OCI-LY1 (cell line): Measurements from ENCODE around the gene TROAP.

Experiments
- H2AFZ ChIP-seq: fragments of 200-600 bp; sonication (generic), shearing (Covaris generic); 2 replicates; pipeline ENCODE4 v1.6.0; 2014; ENCODE audit warnings: antibody characterized with exemption, mild to moderate bottlenecking, low read length
- H3F3A ChIP-seq: fragments of 200-600 bp; sonication (generic), shearing (Covaris generic); 2 replicates; pipeline ENCODE4 v1.6.0; 2014; ENCODE audit warnings: mild to moderate bottlenecking, antibody characterized with exemption, low read length, moderate library complexity; ENCODE audit not compliant: insufficient read depth
- H3K27ac ChIP-seq: fragments of 200-600 bp; sonication (generic); 2 replicates; pipeline ENCODE4 v1.5.1; 2014; ENCODE audit warnings: low read length, mixed run types, mild to moderate bottlenecking, low read depth; ENCODE audit not compliant: poor library complexity, severe bottlenecking
- H3K27me3 ChIP-seq: fragments of 200-600 bp; sonication (generic); 2 replicates; pipeline ENCODE4 v1.6.0; 2014; ENCODE audit warnings: antibody characterized with exemption, mild to moderate bottlenecking, low read length, moderate library complexity; ENCODE audit not compliant: insufficient read depth
- H3K36me3 ChIP-seq: fragments of 200-600 bp; sonication (generic); 2 replicates; pipeline ENCODE4 v1.6.1; 2014; ENCODE audit warnings: mild to moderate bottlenecking, antibody characterized with exemption, low read length, moderate library complexity, mixed read lengths; ENCODE audit not compliant: insufficient read depth
- H3K4me1 ChIP-seq: fragments of 200-600 bp; sonication (generic); 2 replicates; pipeline ENCODE4 v1.5.1; 2014; ENCODE audit warnings: mild to moderate bottlenecking, low read length, moderate library complexity; ENCODE audit not compliant: insufficient read depth, severe bottlenecking
- H3K4me2 ChIP-seq: fragments of 200-600 bp; sonication (generic), shearing (Covaris generic); 2 replicates; pipeline ENCODE4 v1.6.1; 2014; ENCODE audit warnings: low read length
- H3K4me3 ChIP-seq: fragments of 200-600 bp; sonication (generic); 2 replicates; pipeline ENCODE4 v1.5.1; 2014; ENCODE audit warnings: low read length, low read depth, mild to moderate bottlenecking, mixed read lengths; ENCODE audit not compliant: poor library complexity, severe bottlenecking
- H3K79me2 ChIP-seq: fragments of 200-600 bp; shearing (Covaris generic); 2 replicates; pipeline ENCODE4 v1.6.1; 2016; ENCODE audit warnings: mixed run types, low read length, mixed read lengths; ENCODE audit not compliant: insufficient read depth
- H3K9ac ChIP-seq: fragments of 200-600 bp; sonication (generic), shearing (Covaris generic); 2 replicates; pipeline ENCODE4 v1.6.1; 2014; ENCODE audit warnings: mild to moderate bottlenecking, low read length, mixed read lengths
- H3K9me2 ChIP-seq: fragments of 200-600 bp; sonication (generic), shearing (Covaris generic); 2 replicates; pipeline ENCODE4 v1.6.1; 2014; ENCODE audit warnings: low read depth, mild to moderate bottlenecking, low read length, mixed read lengths
- H3K9me3 ChIP-seq: fragments of 200-600 bp; shearing (Covaris generic); 2 replicates; pipeline ENCODE4 v1.6.1; 2014; ENCODE audit warnings: low read length, mixed read lengths
- H4K20me1 ChIP-seq: fragments of 200-600 bp; sonication (generic), shearing (Covaris generic); 2 replicates; pipeline ENCODE4 v1.6.0; 2016; ENCODE audit warnings: mild to moderate bottlenecking, low read length; ENCODE audit not compliant: insufficient read depth
- CTCF ChIP-seq: fragments of 200-600 bp; sonication (generic), shearing (Covaris generic); IDR thresholded peaks from 2 replicates; pipeline ENCODE4 v1.5.1; 2017; ENCODE audit warnings: mild to moderate bottlenecking, antibody characterized with exemption, low read length, moderate library complexity, mixed read lengths
- EZH2 ChIP-seq: fragments of 200-600 bp; sonication (generic), shearing (Covaris generic); IDR thresholded peaks from 2 replicates; pipeline ENCODE4 v1.8.0; 2017; ENCODE audit warnings: borderline replicate concordance, mixed run types, mild to moderate bottlenecking, antibody characterized with exemption, low read length, moderate library complexity, mixed read lengths

The TROAP gene

GRCh38 chr12:49283541-49284429 lies 39.3 kb upstream of the TROAP start:
- Histone ChIP-seq H3K4me2 (no peak overlapping the region), H3F3A (no peaks in the 10 kb centered on the region), H4K20me1 (no peaks in the 10 kb centered on the region), H2AFZ (no peak overlapping the region), H3K4me3 (no peak overlapping the region), H3K9me2 (no peaks in the 10 kb centered on the region), H3K9me3 (no peaks in the 10 kb centered on the region), H3K36me3 (no peaks in the 10 kb centered on the region), H3K79me2 (no peaks in the 10 kb centered on the region), H3K27me3 (no peaks in the 10 kb centered on the region), H3K9ac (no peak overlapping the region), H3K27ac (no peak overlapping the region), H3K4me1 (no peaks in the 10 kb centered on the region)
- TF ChIP-seq CTCF, result peak; percentile 50; the same call in 1 of the 2 replicates
- no peak for TF ChIP-seq EZH2

GRCh38 chr12:49284672-49285071 lies 38.4 kb upstream of the TROAP start:
- no peak for TF ChIP-seq EZH2
- no peak for TF ChIP-seq CTCF
- Histone ChIP-seq H3K4me2 (no peak overlapping the region), H3K4me1 (no peaks in the 10 kb centered on the region), H3F3A (no peaks in the 10 kb centered on the region), H3K36me3 (no peaks in the 10 kb centered on the region), H4K20me1 (no peaks in the 10 kb centered on the region), H2AFZ (no peak overlapping the region), H3K4me3 (no peak overlapping the region), H3K79me2 (no peaks in the 10 kb centered on the region), H3K9me2 (no peaks in the 10 kb centered on the region), H3K27ac (no peak overlapping the region), H3K27me3 (no peaks in the 10 kb centered on the region), H3K9me3 (no peaks in the 10 kb centered on the region), H3K9ac (no peak overlapping the region)

GRCh38 chr12:49287876-49288275 lies 35.2 kb upstream of the TROAP start:
- Histone ChIP-seq H3K9me3 (no peaks in the 10 kb centered on the region), H2AFZ (no peak overlapping the region), H3K4me2 (no peak overlapping the region), H3K27ac (no peak overlapping the region), H3F3A (no peaks in the 10 kb centered on the region), H3K79me2 (no peaks in the 10 kb centered on the region), H4K20me1 (no peaks in the 10 kb centered on the region), H3K27me3 (no peaks in the 10 kb centered on the region; the same call in 1 of the 2 replicates), H3K36me3 (no peaks in the 10 kb centered on the region), H3K4me1 (no peaks in the 10 kb centered on the region), H3K9me2 (no peaks in the 10 kb centered on the region), H3K4me3 (no peak overlapping the region), H3K9ac (no peak overlapping the region)
- no peak for TF ChIP-seq EZH2
